Lower lobe of right lung (tissue), 2 donors: ENCODE data around the gene SMURF1. TPM values are rescaled to one million over a fixed set of nuclear protein-coding genes. Genes with fewer than 3 reads are reported as not detected.

Experiments used
- ATAC-seq, 2 donors: fragments of 200-7000 bp; cut with Tn5 transposase; one replicate each; pipeline ENCODE4 v1.9.1; 2020 to 2022; ENCODE audit warnings: mild to moderate bottlenecking in 2 of 2, moderate library complexity in 2 of 2
- DNase-seq: peaks from one replicate; pipeline ENCODE4 v3.0.0-alpha.2; 2020
- H3K27ac ChIP-seq: fragments of 200-600 bp; one replicate; pipeline ENCODE4 v1.8.0; 2022
- H3K27me3 ChIP-seq: fragments of 200-600 bp; one replicate; pipeline ENCODE4 v1.8.0; 2022; ENCODE audit warnings: low read depth
- H3K36me3 ChIP-seq: fragments of 200-600 bp; one replicate; pipeline ENCODE4 v1.8.0; 2022; ENCODE audit warnings: mild to moderate bottlenecking
- H3K4me1 ChIP-seq: fragments of 200-600 bp; one replicate; pipeline ENCODE4 v1.8.0; 2022
- H3K4me3 ChIP-seq: fragments of 200-600 bp; one replicate; pipeline ENCODE4 v1.8.0; 2022; ENCODE audit warnings: mild to moderate bottlenecking
- H3K9me3 ChIP-seq: fragments of 200-600 bp; one replicate; pipeline ENCODE4 v1.8.0; 2022
- intact Hi-C: fragments of 100-400 bp; cut with DNase I; formaldehyde crosslinking; loops from one replicate; pipeline ENCODE4 v1.11.0; 2022
- total RNA-seq: library from RNA; stranded (reverse); fragmentation: NEBNext Ultra II Directional; extraction: Animal tissue kit (Norgen Biotek cat#: 25700); gene quantifications from one replicate; pipeline ENCODE4 v1.2.1, GENCODE V29; 2021
- TF ChIP-seq, protein P1 (sequence below): fragments of 200-600 bp; IDR thresholded peaks from one replicate; pipeline ENCODE4 v1.8.0; 2022; ENCODE audit warnings: antibody characterized with exemption, mild to moderate bottlenecking
- donor health status: DM: no; HTN: yes; CAD: no; lungs with severe emphysema.

Gene SMURF1
- total RNA-seq, 1 donor from 2014 or later, result 32.0 TPM

DNA sequence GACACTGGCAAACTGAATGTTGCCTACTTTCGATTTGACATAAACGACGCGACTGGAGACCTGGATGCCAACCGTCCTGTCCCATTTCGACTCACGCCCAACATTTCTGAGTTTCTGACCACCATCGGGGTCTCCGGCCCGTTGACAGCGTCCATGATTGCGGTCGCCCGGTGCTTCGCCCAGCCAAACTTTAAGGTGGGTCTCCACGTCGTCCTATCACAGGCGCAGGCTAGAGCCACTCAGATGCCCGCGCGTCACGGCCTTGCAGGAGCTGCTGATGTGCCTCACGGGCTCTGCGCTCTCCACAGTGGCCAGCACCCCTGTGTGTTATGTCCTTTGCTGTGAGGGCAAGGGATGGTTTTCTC lies 132.6 kb downstream of the SMURF1 start:
- TF ChIP-seq, protein P1, sequence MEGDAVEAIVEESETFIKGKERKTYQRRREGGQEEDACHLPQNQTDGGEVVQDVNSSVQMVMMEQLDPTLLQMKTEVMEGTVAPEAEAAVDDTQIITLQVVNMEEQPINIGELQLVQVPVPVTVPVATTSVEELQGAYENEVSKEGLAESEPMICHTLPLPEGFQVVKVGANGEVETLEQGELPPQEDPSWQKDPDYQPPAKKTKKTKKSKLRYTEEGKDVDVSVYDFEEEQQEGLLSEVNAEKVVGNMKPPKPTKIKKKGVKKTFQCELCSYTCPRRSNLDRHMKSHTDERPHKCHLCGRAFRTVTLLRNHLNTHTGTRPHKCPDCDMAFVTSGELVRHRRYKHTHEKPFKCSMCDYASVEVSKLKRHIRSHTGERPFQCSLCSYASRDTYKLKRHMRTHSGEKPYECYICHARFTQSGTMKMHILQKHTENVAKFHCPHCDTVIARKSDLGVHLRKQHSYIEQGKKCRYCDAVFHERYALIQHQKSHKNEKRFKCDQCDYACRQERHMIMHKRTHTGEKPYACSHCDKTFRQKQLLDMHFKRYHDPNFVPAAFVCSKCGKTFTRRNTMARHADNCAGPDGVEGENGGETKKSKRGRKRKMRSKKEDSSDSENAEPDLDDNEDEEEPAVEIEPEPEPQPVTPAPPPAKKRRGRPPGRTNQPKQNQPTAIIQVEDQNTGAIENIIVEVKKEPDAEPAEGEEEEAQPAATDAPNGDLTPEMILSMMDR, result no peak
- no peaks in the 10 kb centered on the region for H3K4me1 ChIP-seq
- intact Hi-C loops, result no loop called here
- no peaks in the 10 kb centered on the region for H3K27me3 ChIP-seq
- DNase-seq, result no peak
- peaks cover 93% of the 10 kb centered on the region for H3K36me3 ChIP-seq
- ATAC-seq, result no peak
- no peak overlapping the region for H3K27ac ChIP-seq
- H3K9me3 ChIP-seq, result no peaks in the 10 kb centered on the region
- H3K4me3 ChIP-seq, result no peak overlapping the region

DNA sequence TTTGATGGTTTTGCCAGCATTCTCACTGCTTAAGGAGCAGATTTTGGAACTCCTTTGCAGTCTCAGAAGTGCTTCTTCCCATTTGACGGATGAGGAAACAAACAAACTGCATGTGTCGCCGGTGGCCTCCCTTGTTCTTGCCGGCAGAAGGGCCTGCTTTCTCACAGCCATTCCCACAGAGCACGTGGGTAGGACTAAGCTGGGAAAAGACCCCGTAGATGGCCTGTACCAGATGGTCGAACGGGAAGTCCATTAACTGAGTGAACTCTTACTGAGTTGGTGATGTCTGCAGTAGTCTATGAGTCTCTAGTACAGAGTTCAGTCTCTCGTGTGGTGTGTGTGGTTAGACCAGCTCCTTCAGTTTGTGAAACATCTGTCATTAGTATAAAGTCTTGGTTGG lies 133.6 kb downstream of the SMURF1 start:
- Histone ChIP-seq H3K4me3 (no peak overlapping the region), H3K27me3 (no peaks in the 10 kb centered on the region), H3K4me1 (no peaks in the 10 kb centered on the region), H3K27ac (no peak overlapping the region), H3K36me3 (peaks cover 99% of the 10 kb centered on the region), H3K9me3 (no peaks in the 10 kb centered on the region)
- TF ChIP-seq, protein P1, result no peak
- intact Hi-C loops, result no loop called here
- ATAC-seq, result peak in 1 of 2 donors; percentile 10
- no peak for DNase-seq

DNA sequence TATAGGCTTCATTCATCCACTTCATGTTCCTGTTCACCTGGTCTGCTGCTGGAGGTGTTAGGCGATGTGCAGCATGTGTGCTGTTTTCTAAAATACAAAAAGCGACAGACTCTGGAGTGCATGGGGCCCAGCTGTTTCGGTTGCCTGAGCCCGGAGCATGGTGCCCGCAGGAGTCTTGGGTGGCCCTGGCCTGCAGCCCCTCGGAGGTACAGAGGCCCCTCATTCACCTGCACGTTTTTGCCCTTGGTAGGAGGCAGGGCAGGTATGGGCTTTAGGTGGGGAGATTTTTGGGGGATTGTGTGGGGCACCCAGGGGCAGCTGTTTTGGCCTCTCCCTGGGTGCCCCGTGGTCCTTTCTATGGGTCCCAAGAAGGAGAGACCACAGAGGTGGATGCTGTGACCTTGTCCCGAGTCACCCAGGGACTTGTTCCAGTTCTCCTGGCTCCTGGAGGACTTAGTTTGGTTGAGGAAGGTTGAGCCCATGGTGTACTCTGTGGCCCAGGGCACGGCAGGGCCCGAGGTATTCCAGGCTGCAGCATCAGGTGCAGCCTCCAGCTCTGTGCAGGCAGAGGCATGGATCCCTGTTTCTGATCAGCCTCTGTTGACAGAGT lies 134.9 kb downstream of the SMURF1 start:
- no peak for ATAC-seq
- DNase-seq, result no peak
- Histone ChIP-seq H3K27me3 (no peaks in the 10 kb centered on the region), H3K27ac (peak overlapping the region; percentile 9), H3K4me1 (no peaks in the 10 kb centered on the region), H3K4me3 (no peak overlapping the region), H3K9me3 (no peaks in the 10 kb centered on the region), H3K36me3 (peaks cover 99% of the 10 kb centered on the region)
- intact Hi-C loops, result no loop called here
- TF ChIP-seq, protein P1, result no peak

DNA sequence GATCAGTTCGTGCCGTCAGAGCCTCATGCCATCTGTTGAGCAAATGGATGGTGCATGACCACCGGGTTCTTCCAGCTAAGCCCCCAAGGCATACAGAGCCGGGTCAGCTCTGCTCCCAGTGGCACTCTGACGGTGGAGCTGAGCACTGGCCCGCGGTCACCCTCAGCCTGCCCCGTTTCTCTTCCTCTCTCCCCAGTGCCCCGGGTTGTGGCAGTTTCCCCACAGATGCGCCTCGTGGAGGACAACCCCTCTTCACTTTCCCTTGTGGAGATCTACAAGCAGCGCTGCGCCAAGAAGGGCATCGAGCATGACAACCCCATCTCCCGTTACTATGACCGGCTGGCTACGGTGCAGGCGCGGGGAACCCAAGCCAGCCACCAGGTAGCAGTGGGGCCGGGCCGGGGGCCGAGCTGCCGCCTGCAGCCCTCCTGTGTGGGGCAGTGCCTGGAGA lies 135.7 kb downstream of the SMURF1 start:
- DNase-seq (no peak), ATAC-seq (no peak)
- Histone ChIP-seq H3K4me3 (no peak overlapping the region), H3K4me1 (peaks cover 5% of the 10 kb centered on the region), H3K9me3 (no peaks in the 10 kb centered on the region), H3K27me3 (no peaks in the 10 kb centered on the region), H3K27ac (no peak overlapping the region), H3K36me3 (peaks cover 91% of the 10 kb centered on the region)
- TF ChIP-seq, protein P1, result no peak
- intact Hi-C loops, result no loop called here

DNA sequence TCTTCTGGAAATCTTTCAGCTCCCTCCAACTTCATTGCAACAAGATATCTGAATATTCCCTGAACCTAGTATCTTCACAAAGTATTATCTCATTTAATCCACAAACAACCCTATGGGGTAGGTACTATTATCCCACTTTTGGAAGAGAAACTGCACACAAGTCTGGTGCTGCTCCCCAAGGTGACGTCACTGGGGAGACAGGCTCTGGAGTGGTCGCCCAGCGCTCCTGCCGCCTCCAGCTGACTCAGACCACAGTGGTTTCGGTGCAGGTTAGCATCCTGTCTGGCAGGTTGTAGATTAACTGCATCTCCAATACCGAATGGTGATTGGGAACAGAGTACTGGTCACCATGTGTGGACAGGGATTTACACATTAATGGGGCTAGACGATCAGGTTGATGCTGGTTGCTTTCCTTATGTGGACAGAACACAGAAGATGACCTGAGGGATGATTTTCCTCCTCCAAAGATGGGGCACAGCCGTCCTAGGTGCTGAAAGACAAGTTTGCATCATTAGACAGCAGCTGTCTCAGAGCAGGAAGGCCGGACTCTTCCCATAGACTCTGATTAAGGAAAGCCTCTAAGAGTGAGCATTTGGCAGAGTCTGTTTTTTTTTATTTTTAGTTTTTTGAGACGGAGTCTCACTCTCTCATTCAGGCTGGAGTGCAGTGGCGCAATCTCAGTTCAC lies 137.0 kb downstream of the SMURF1 start:
- no peaks in the 10 kb centered on the region for H3K27me3 ChIP-seq
- no peaks in the 10 kb centered on the region for H3K9me3 ChIP-seq
- H3K27ac ChIP-seq, result no peak overlapping the region
- DNase-seq, result no peak
- TF ChIP-seq, protein P1, result no peak
- ATAC-seq, result no peak
- peaks cover 88% of the 10 kb centered on the region for H3K36me3 ChIP-seq
- no peak overlapping the region for H3K4me3 ChIP-seq
- peaks cover 10% of the 10 kb centered on the region for H3K4me1 ChIP-seq
- intact Hi-C loops, result no loop called here
